GM12872 (cell line): ENCODE data around the gene VWA3B.

Source experiments
- CTCF ChIP-seq: IDR thresholded peaks from 3 replicates; pipeline ENCODE4 v1.5.1; 2011; ENCODE audit warnings: low read depth, mild to moderate bottlenecking, low read length, moderate library complexity; ENCODE audit not compliant: insufficient read depth

Gene VWA3B

GRCh38 chr2:98156304-98156703 is 69.3 kb downstream of the VWA3B start:
- TF ChIP-seq CTCF: no peak

DNA sequence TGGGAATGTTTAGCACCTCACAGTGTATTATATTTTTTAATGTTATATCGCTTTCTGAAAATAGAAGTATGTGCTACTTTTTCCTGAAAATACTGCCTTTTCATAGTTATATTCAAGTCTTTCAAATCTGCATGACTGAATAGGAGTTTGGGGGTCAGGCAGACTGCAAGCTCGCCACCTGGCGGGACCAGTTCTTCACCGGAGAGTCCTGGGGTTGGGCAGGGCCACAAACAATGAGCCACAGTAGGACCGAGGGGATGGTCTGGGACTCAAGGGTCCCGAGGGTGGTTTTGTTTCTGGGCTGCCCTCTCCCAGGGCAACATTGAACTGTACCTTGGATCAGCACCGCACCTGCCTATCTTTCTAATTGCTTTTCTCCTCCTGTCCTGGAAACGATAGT is 70.6 kb downstream of the VWA3B start:
- TF ChIP-seq CTCF: 0 out of 3 replicates have a peak, but pooled peaks have one; percentile 4

GRCh38 chr2:98158305-98158704 is 71.3 kb downstream of the VWA3B start:
- no peak for TF ChIP-seq CTCF

- TF ChIP-seq CTCF: no peak
Measured at GRCh38 chr2:98160554-98160953, 73.6 kb downstream of the VWA3B start.

GRCh38 chr2:98161186-98161585 is 74.2 kb downstream of the VWA3B start:
- no peak for TF ChIP-seq CTCF

- TF ChIP-seq CTCF: no peak
Measured at GRCh38 chr2:98164256-98164655, 77.3 kb downstream of the VWA3B start.

- no peak for TF ChIP-seq CTCF
Measured at GRCh38 chr2:98165516-98166071, 78.6 kb downstream of the VWA3B start.
